ENCODE results near the gene WDR88. TPM values are rescaled to one million over a fixed set of nuclear protein-coding genes. Genes with fewer than 3 reads are reported as not detected.

The WDR88 gene
- total RNA-seq, 2 experiments from 2014 or later, result 0.38 TPM; not detected in 1

GRCh38 chr19:33102893-33103292 is 29.0 kb upstream of the WDR88 start:
- no TSS peak for BruUV-seq (replicated peaks)
- H3K9me2 ChIP-seq (ENCODE audit: insufficient read depth, low read length), result no peaks in the 10 kb centered on the region
- no peak overlapping the region for H3K4me3 ChIP-seq (ENCODE audit: low read depth, low read length, poor library complexity, severe bottlenecking)
- no peak for TF ChIP-seq CTCF (conservative IDR thresholded peaks at IDR 0.05; ENCODE audit: low read length)
- no peak for TF ChIP-seq EZH2phosphoT487 (IDR thresholded peaks at IDR 0.05; ENCODE audit: borderline replicate concordance, low read depth, low read length)
- no peak overlapping the region for H2AFZ ChIP-seq (ENCODE audit: low read length)
- intact Hi-C loops (cut with micrococcal nuclease; ENCODE audit: unreplicated experiment), result no loop called here
- no peak overlapping the region for H3K4me2 ChIP-seq (ENCODE audit: low read length)
- no peaks in the 10 kb centered on the region for H3K79me2 ChIP-seq (ENCODE audit: insufficient read depth, low read depth, low read length)
- H3K27ac ChIP-seq (ENCODE audit: low read depth, low read length, poor library complexity, severe bottlenecking), result no peak overlapping the region
- CTCF ChIA-PET (ENCODE audit: unreplicated experiment), result no interaction called here
- H3K36me3 ChIP-seq (ENCODE audit: insufficient read depth, low read length), result peaks cover 63% of the 10 kb centered on the region
- H3K9me3 ChIP-seq (ENCODE audit: low read length), result no peaks in the 10 kb centered on the region
- H4K20me1 ChIP-seq (ENCODE audit: insufficient read depth, low read length), result no peaks in the 10 kb centered on the region
- POLR2A ChIA-PET, result interaction anchor here (0.7 kb wide), 1 partner anchor 20 kb away, joined by 3 read pairs; no protein-coding TSS in a partner anchor
- DNase-seq (ENCODE audit: low spot score), result no peak
- H3K4me1 ChIP-seq (ENCODE audit: insufficient read depth, low read length, poor library complexity, severe bottlenecking), result no peaks in the 10 kb centered on the region

GRCh38 chr19:33108161-33108560 is 23.8 kb upstream of the WDR88 start:
- POLR2A ChIA-PET, result no interaction called here
- intact Hi-C loops (cut with micrococcal nuclease; ENCODE audit: unreplicated experiment), result no loop called here

More at GRCh38 chr19:33108161-33108560, 23.8 kb upstream of the WDR88 start:
- no TSS peak for BruUV-seq (replicated peaks)
- no peaks in the 10 kb centered on the region for H3K9me3 ChIP-seq (ENCODE audit: low read length)
- no peak overlapping the region for H3K27ac ChIP-seq (ENCODE audit: low read depth, low read length, poor library complexity, severe bottlenecking)
- no peaks in the 10 kb centered on the region for H3K9me2 ChIP-seq (ENCODE audit: insufficient read depth, low read length)
- H3K4me2 ChIP-seq (ENCODE audit: low read length), result no peak overlapping the region
- no peak for TF ChIP-seq CTCF (conservative IDR thresholded peaks at IDR 0.05; ENCODE audit: low read length)
- TF ChIP-seq EZH2phosphoT487 (IDR thresholded peaks at IDR 0.05; ENCODE audit: borderline replicate concordance, low read depth, low read length), result no peak
- DNase-seq (ENCODE audit: low spot score), result no peak
- H2AFZ ChIP-seq (ENCODE audit: low read length), result no peak overlapping the region
- H3K79me2 ChIP-seq (ENCODE audit: insufficient read depth, low read depth, low read length), result no peaks in the 10 kb centered on the region
- H3K4me3 ChIP-seq (ENCODE audit: low read depth, low read length, poor library complexity, severe bottlenecking), result no peak overlapping the region
- no peaks in the 10 kb centered on the region for H3K4me1 ChIP-seq (ENCODE audit: insufficient read depth, low read length, poor library complexity, severe bottlenecking)
- no peaks in the 10 kb centered on the region for H4K20me1 ChIP-seq (ENCODE audit: insufficient read depth, low read length)
- CTCF ChIA-PET (ENCODE audit: unreplicated experiment), result no interaction called here
- peaks cover 63% of the 10 kb centered on the region for H3K36me3 ChIP-seq (ENCODE audit: insufficient read depth, low read length)

Measured in OCI-LY7 (cell line).